SK-N-SH (cell line): ENCODE results near the gene CACNA1E. TPM values are rescaled to one million over a fixed set of nuclear protein-coding genes. Genes with fewer than 3 reads are reported as not detected.

ENCODE experiments used
- CTCF ChIA-PET: fragments of 300-600, 350-600 bp; formaldehyde crosslinking; extraction: SDS; loops from one replicate; lab custom pipeline; 2021; lab: Yijun Ruan, JAX
- POLR2A ChIA-PET: fragments of 350-600 bp; sonication (Branson Sonifier 250); formaldehyde crosslinking; extraction: SDS; loops from one replicate; lab custom pipeline; 2020; ENCODE audit warnings: antibody characterized with exemption, inconsistent platforms; lab: Yijun Ruan, JAX
- DNase-seq: peaks from one replicate; pipeline ENCODE4 v3.0.0; 2012
- H2AFZ ChIP-seq: fragments of 200-600 bp; sonication (generic); 2 replicates; pipeline ENCODE4 v1.8.1; 2016; ENCODE audit warnings: antibody characterized with exemption, mild to moderate bottlenecking, low read depth
- H3F3A ChIP-seq: fragments of 200-600 bp; sonication (generic); replicated peaks from 2 replicates; pipeline ENCODE3; 2016; ENCODE audit warnings: antibody characterized with exemption, mild to moderate bottlenecking; ENCODE audit not compliant: insufficient read depth
- H3K27ac ChIP-seq, 2 experiments: fragments of 200-500 bp in 1 of 2; fragments of 200-600 bp in 1 of 2; sonication (Bioruptor generic) in 1 of 2; sonication (generic), shearing (Covaris generic) in 1 of 2; 2 replicates each; pipeline versions ENCODE4 v1.5.1 to v1.6.1; 2014 to 2016; ENCODE audit warnings: low read depth in 2 of 2, inconsistent platforms in 1 of 2, low read length in 1 of 2, mild to moderate bottlenecking in 1 of 2, mixed read lengths in 1 of 2
- H3K27me3 ChIP-seq: fragments of 200-600 bp; sonication (generic), shearing (Covaris generic); 2 replicates; pipeline ENCODE4 v1.6.1; 2016; ENCODE audit warnings: mixed run types; ENCODE audit not compliant: insufficient read depth
- H3K36me3 ChIP-seq, 2 experiments: fragments of 200-500 bp in 1 of 2; fragments of 200-600 bp in 1 of 2; sonication (Bioruptor generic) in 1 of 2; sonication (generic) in 1 of 2; replicated peaks in 1 of 2; 2 replicates each; pipeline versions ENCODE3 to v1.5.1; 2014 to 2016; ENCODE audit warnings: low read length in 1 of 2, mild to moderate bottlenecking in 1 of 2; ENCODE audit not compliant: insufficient read depth in 2 of 2, control insufficient read depth in 1 of 2
- H3K4me1 ChIP-seq, 2 experiments: fragments of 200-500 bp in 1 of 2; fragments of 200-600 bp in 1 of 2; sonication (Bioruptor generic) in 1 of 2; sonication (generic), shearing (Covaris generic) in 1 of 2; 2 replicates each; pipeline versions ENCODE4 v1.5.1 to v1.6.1; 2014 to 2016; ENCODE audit warnings: low read depth in 1 of 2, low read length in 1 of 2, mixed run types in 1 of 2; ENCODE audit not compliant: insufficient read depth in 2 of 2, control insufficient read depth in 1 of 2
- H3K4me2 ChIP-seq: fragments of 200-600 bp; sonication (generic), shearing (Covaris generic); 2 replicates; pipeline ENCODE4 v1.6.1; 2017; ENCODE audit warnings: mixed run types
- H3K4me3 ChIP-seq, 2 experiments: fragments of 200-500 bp in 1 of 2; fragments of 200-600 bp in 1 of 2; sonication (Bioruptor generic) in 1 of 2; sonication (generic), shearing (Covaris generic) in 1 of 2; 2 replicates each; pipeline versions ENCODE4 v1.5.1 to v1.8.1; 2014 to 2016; ENCODE audit warnings: low read depth in 2 of 2, inconsistent platforms in 1 of 2, low read length in 1 of 2, mild to moderate bottlenecking in 1 of 2, mixed read lengths in 1 of 2, moderate library complexity in 1 of 2
- H3K79me2 ChIP-seq: fragments of 200-600 bp; sonication (generic); 2 replicates; pipeline ENCODE4 v1.8.1; 2017; ENCODE audit warnings: mild to moderate bottlenecking; ENCODE audit not compliant: insufficient read depth
- H3K9ac ChIP-seq: fragments of 200-600 bp; sonication (generic); 2 replicates; pipeline ENCODE4 v1.6.1; 2017; ENCODE audit warnings: mixed run types
- H3K9me2 ChIP-seq: fragments of 200-600 bp; sonication (generic); 2 replicates; pipeline ENCODE4 v1.6.1; 2017; ENCODE audit warnings: mixed run types
- H3K9me3 ChIP-seq: fragments of 200-600 bp; sonication (generic); 2 replicates; pipeline ENCODE4 v1.6.1; 2017; ENCODE audit warnings: mixed run types, mild to moderate bottlenecking, moderate library complexity
- H4K20me1 ChIP-seq: fragments of 200-600 bp; sonication (generic); 2 replicates; pipeline ENCODE4 v1.6.1; 2017; ENCODE audit warnings: mild to moderate bottlenecking, mixed run types; ENCODE audit not compliant: insufficient read depth
- ELF1 ChIP-seq: IDR thresholded peaks from 2 replicates; pipeline ENCODE4 v1.4.0; 2012
- EP300 ChIP-seq, 2 experiments: IDR thresholded peaks; 2 replicates each; pipeline versions ENCODE4 v1.4.0 to v1.6.1; 2012; ENCODE audit warnings: borderline replicate concordance in 1 of 2, low read depth in 1 of 2, low read length in 1 of 2
- EZH2phosphoT487 ChIP-seq: fragments of 200-600 bp; sonication (generic); IDR thresholded peaks from 2 replicates; pipeline ENCODE4 v1.6.1; 2017; ENCODE audit warnings: low read depth, mixed run types, mild to moderate bottlenecking, antibody characterized with exemption, moderate library complexity, borderline replicate concordance
- FOXM1 ChIP-seq: IDR thresholded peaks from 2 replicates; pipeline ENCODE4 v1.4.0; 2012; ENCODE audit warnings: low read depth, mild to moderate bottlenecking
- GATA2 ChIP-seq: sonication (generic); formaldehyde crosslinking; IDR thresholded peaks from 2 replicates; pipeline ENCODE4 v1.5.0; 2020; ENCODE audit warnings: mild to moderate bottlenecking, missing genetic modification reagents
- MEF2A ChIP-seq: IDR thresholded peaks from 2 replicates; pipeline ENCODE4 v1.4.0; 2012; ENCODE audit warnings: low read depth, borderline replicate concordance
- POLR2AphosphoS5 ChIP-seq: IDR thresholded peaks from 2 replicates; pipeline ENCODE4 v1.6.1; 2012; ENCODE audit warnings: low read depth, low read length
- SIN3A ChIP-seq: IDR thresholded peaks from 2 replicates; pipeline ENCODE4 v1.6.1; 2012; ENCODE audit warnings: low read depth, mild to moderate bottlenecking, low read length, moderate library complexity, borderline replicate concordance
- SMC3 ChIP-seq: IDR thresholded peaks from 2 replicates; pipeline ENCODE4 v1.6.1; 2012; ENCODE audit warnings: low read depth, low read length, improper control_type of control experiment
- TAF1 ChIP-seq: IDR thresholded peaks from 2 replicates; pipeline ENCODE4 v1.6.1; 2012; ENCODE audit warnings: low read depth, mild to moderate bottlenecking, low read length, moderate library complexity, borderline replicate concordance
- WGBS: methylation state at CpG from one replicate; pipeline ENCODE4 v1.1.6; 2017; ENCODE audit warnings: low lambda C conversion rate; 5-methylcytosine and 5-hydroxymethylcytosine counted together
- polyA plus RNA-seq, 3 experiments: library from polyadenylated mRNA; depleted of rRNA; stranded (reverse); fragments of >200 nt; gene quantifications; 2 replicates each; pipeline ENCODE4 v1.2.3, GENCODE V29; 2012
- TF ChIP-seq, protein P1 (sequence below): IDR thresholded peaks from 2 replicates; pipeline ENCODE4 v1.6.1; 2012; ENCODE audit warnings: mild to moderate bottlenecking, low read depth, low read length, moderate library complexity
- TF ChIP-seq, protein P2 (sequence below): fragments of 150-350 bp; IDR thresholded peaks from 2 replicates; pipeline ENCODE4 v1.6.1; 2016; ENCODE audit warnings: mild to moderate bottlenecking, low read depth, low read length
- TF ChIP-seq, protein P3 (sequence below): IDR thresholded peaks from 2 replicates; pipeline ENCODE4 v1.4.0; 2012; ENCODE audit warnings: low read depth, borderline replicate concordance
- TF ChIP-seq, protein P4 (sequence below): fragments of 200-600 bp; sonication (generic); IDR thresholded peaks from 2 replicates; pipeline ENCODE4 v1.6.1; 2017; ENCODE audit warnings: antibody characterized with exemption, mild to moderate bottlenecking, moderate library complexity
- TF ChIP-seq, protein P5 (sequence below): IDR thresholded peaks from 2 replicates; pipeline ENCODE4; 2012

CACNA1E gene
- polyA plus RNA-seq, 1 of the 3 experiments (the other 2 are of a cell fraction), result not detected

DNA sequence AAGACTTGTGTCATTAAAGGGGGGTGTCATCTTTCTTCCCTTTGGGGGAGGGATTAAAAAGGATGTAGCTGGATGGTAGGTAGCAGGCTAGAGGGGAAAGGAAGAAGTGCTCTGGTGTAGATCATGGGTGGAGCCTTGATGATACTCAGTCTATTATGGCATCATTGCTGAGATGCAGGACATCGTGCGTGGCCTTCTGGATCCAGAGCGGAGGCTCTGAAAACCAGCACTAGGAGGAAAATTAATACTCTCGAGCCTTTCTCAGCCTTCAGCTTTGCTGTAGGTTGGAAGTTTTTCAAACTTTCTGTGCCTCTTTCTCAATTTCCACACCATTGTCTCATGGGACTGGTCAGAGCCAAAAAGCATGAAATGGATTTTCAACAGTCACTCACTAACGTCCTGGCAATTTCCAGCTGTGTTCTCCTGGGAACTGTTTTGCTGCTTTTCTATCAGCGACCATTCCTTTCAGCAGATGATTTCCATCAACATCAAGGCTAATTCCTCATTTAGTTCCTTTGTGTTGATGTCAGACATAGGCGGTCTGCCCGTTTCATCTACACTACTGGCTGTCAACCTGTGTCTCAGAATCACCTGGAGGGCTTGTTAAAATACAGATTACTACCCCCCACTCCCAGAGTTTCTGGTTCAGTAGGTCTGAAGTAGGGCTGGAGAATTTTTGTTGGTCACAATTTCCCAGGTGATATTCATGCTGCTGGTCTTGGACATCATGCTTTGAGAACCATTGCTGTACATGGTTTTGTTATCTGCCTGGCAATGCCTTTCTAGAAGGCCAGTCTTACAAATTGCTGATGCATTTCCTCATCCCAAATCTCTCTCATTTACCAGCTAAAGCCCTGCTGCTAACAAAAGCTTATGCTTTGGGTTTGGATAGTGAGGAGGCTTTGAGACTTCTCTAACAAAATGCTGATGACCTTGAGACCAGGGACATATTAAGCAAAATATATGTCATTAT, 7.7 kb downstream of the CACNA1E start:
- Histone ChIP-seq H3K4me1 (no peaks in the 10 kb centered on the region), H3K79me2 (no peaks in the 10 kb centered on the region), H3K4me3 (no peak overlapping the region), H3F3A (no peaks in the 10 kb centered on the region), H3K27ac (no peak overlapping the region), H3K9me3 (no peaks in the 10 kb centered on the region), H3K4me2 (no peak overlapping the region), H3K27me3 (no peaks in the 10 kb centered on the region), H2AFZ (no peak overlapping the region), H3K9ac (no peak overlapping the region), H4K20me1 (no peaks in the 10 kb centered on the region), H3K36me3 (no peaks in the 10 kb centered on the region), H3K9me2 (no peaks in the 10 kb centered on the region)
- POLR2A ChIA-PET, result no interaction called here
- no peak for DNase-seq
- TF ChIP-seq TAF1, result no peak
- no peak for TF ChIP-seq EZH2phosphoT487
- TF ChIP-seq FOXM1, result no peak
- no peak for TF ChIP-seq GATA2 (CRISPR knock-in tag)
- no peak for TF ChIP-seq MEF2A
- no peak for TF ChIP-seq SIN3A
- WGBS, result 26% methylated on average over 8 of the region's 8 CpGs
- CTCF ChIA-PET, result no interaction called here

DNA sequence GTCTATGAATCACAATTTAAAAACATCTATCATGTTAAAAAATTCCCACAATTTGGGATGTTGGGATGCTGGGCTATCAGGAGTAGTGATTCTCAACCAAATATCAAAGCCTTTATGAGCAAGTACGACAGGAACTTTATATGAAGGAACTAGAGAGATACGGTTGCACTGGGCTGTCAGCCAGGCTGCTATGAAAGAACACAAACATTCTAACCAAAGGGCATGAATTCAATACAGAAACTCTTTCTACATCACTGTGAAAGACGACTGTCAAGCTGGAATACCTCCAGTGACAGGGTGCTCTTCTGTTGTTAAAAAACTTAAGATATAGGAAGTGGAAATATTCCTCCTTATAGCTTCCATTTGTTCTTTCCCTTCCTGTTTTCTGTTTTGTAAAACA, 9.8 kb downstream of the CACNA1E start:
- no peak overlapping the region for H2AFZ ChIP-seq
- H3K4me1 ChIP-seq, result no peaks in the 10 kb centered on the region
- no peaks in the 10 kb centered on the region for H3F3A ChIP-seq
- no peaks in the 10 kb centered on the region for H3K36me3 ChIP-seq
- no peaks in the 10 kb centered on the region for H3K79me2 ChIP-seq
- no peak overlapping the region for H3K4me2 ChIP-seq
- ChIA-PET POLR2A (no interaction called here), CTCF (interaction anchor here (1.0 to 1.7 kb wide), 3 partner anchors 12 to 592 kb away, joined by 4 to 5 read pairs (median 4); no protein-coding TSS in a partner anchor)
- H4K20me1 ChIP-seq, result no peaks in the 10 kb centered on the region
- H3K9ac ChIP-seq, result no peak overlapping the region
- WGBS, result 16% methylated on average over 3 of the region's 3 CpGs
- no peaks in the 10 kb centered on the region for H3K9me2 ChIP-seq
- H3K27ac ChIP-seq, result no peak overlapping the region
- H3K4me3 ChIP-seq, result no peak overlapping the region
- DNase-seq, result no peak
- no peaks in the 10 kb centered on the region for H3K27me3 ChIP-seq
- H3K9me3 ChIP-seq, result no peaks in the 10 kb centered on the region
- TF ChIP-seq SMC3, result no peak
- TF ChIP-seq, protein P1, sequence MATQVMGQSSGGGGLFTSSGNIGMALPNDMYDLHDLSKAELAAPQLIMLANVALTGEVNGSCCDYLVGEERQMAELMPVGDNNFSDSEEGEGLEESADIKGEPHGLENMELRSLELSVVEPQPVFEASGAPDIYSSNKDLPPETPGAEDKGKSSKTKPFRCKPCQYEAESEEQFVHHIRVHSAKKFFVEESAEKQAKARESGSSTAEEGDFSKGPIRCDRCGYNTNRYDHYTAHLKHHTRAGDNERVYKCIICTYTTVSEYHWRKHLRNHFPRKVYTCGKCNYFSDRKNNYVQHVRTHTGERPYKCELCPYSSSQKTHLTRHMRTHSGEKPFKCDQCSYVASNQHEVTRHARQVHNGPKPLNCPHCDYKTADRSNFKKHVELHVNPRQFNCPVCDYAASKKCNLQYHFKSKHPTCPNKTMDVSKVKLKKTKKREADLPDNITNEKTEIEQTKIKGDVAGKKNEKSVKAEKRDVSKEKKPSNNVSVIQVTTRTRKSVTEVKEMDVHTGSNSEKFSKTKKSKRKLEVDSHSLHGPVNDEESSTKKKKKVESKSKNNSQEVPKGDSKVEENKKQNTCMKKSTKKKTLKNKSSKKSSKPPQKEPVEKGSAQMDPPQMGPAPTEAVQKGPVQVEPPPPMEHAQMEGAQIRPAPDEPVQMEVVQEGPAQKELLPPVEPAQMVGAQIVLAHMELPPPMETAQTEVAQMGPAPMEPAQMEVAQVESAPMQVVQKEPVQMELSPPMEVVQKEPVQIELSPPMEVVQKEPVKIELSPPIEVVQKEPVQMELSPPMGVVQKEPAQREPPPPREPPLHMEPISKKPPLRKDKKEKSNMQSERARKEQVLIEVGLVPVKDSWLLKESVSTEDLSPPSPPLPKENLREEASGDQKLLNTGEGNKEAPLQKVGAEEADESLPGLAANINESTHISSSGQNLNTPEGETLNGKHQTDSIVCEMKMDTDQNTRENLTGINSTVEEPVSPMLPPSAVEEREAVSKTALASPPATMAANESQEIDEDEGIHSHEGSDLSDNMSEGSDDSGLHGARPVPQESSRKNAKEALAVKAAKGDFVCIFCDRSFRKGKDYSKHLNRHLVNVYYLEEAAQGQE, result no peak
- TF ChIP-seq, protein P2, sequence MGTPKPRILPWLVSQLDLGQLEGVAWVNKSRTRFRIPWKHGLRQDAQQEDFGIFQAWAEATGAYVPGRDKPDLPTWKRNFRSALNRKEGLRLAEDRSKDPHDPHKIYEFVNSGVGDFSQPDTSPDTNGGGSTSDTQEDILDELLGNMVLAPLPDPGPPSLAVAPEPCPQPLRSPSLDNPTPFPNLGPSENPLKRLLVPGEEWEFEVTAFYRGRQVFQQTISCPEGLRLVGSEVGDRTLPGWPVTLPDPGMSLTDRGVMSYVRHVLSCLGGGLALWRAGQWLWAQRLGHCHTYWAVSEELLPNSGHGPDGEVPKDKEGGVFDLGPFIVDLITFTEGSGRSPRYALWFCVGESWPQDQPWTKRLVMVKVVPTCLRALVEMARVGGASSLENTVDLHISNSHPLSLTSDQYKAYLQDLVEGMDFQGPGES, result no peak
- no peak for TF ChIP-seq ELF1
- TF ChIP-seq, protein P3, sequence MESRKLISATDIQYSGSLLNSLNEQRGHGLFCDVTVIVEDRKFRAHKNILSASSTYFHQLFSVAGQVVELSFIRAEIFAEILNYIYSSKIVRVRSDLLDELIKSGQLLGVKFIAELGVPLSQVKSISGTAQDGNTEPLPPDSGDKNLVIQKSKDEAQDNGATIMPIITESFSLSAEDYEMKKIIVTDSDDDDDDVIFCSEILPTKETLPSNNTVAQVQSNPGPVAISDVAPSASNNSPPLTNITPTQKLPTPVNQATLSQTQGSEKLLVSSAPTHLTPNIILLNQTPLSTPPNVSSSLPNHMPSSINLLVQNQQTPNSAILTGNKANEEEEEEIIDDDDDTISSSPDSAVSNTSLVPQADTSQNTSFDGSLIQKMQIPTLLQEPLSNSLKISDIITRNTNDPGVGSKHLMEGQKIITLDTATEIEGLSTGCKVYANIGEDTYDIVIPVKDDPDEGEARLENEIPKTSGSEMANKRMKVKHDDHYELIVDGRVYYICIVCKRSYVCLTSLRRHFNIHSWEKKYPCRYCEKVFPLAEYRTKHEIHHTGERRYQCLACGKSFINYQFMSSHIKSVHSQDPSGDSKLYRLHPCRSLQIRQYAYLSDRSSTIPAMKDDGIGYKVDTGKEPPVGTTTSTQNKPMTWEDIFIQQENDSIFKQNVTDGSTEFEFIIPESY, result no peak
- TF ChIP-seq, protein P4, sequence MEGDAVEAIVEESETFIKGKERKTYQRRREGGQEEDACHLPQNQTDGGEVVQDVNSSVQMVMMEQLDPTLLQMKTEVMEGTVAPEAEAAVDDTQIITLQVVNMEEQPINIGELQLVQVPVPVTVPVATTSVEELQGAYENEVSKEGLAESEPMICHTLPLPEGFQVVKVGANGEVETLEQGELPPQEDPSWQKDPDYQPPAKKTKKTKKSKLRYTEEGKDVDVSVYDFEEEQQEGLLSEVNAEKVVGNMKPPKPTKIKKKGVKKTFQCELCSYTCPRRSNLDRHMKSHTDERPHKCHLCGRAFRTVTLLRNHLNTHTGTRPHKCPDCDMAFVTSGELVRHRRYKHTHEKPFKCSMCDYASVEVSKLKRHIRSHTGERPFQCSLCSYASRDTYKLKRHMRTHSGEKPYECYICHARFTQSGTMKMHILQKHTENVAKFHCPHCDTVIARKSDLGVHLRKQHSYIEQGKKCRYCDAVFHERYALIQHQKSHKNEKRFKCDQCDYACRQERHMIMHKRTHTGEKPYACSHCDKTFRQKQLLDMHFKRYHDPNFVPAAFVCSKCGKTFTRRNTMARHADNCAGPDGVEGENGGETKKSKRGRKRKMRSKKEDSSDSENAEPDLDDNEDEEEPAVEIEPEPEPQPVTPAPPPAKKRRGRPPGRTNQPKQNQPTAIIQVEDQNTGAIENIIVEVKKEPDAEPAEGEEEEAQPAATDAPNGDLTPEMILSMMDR, result no peak
- TF ChIP-seq EZH2phosphoT487, result no peak
- TF ChIP-seq GATA2 (CRISPR knock-in tag), result no peak
- TF ChIP-seq POLR2AphosphoS5, result no peak
- TF ChIP-seq FOXM1, result no peak
- TF ChIP-seq EP300 (IDR thresholded peaks at IDR 0.05; ENCODE audit: borderline replicate concordance in 1 of 2, low read depth in 1 of 2, low read length in 1 of 2), result no peak
- TF ChIP-seq, protein P5, sequence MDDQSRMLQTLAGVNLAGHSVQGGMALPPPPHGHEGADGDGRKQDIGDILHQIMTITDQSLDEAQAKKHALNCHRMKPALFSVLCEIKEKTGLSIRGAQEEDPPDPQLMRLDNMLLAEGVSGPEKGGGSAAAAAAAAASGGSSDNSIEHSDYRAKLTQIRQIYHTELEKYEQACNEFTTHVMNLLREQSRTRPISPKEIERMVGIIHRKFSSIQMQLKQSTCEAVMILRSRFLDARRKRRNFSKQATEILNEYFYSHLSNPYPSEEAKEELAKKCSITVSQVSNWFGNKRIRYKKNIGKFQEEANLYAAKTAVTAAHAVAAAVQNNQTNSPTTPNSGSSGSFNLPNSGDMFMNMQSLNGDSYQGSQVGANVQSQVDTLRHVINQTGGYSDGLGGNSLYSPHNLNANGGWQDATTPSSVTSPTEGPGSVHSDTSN, result no peak
